HepG2 (cell line): ENCODE data around the gene DBNDD2. TPM values are rescaled to one million over a fixed set of nuclear protein-coding genes. Genes with fewer than 3 reads are reported as not detected.

Experiments used
- BRCA1 ChIP-seq: sonication (generic); formaldehyde crosslinking; IDR thresholded peaks from 2 replicates; pipeline ENCODE4 v1.4.0; 2020; ENCODE audit warnings: missing genetic modification reagents
- CERS6 ChIP-seq: sonication (generic); formaldehyde crosslinking; IDR thresholded peaks from 2 replicates; pipeline ENCODE4 v1.5.0; 2020; ENCODE audit warnings: missing genetic modification reagents
- FLYWCH1 ChIP-seq: sonication (generic); formaldehyde crosslinking; IDR thresholded peaks from 2 replicates; pipeline ENCODE4 v1.8.1; 2023; ENCODE audit warnings: mild to moderate bottlenecking, missing genetic modification reagents
- GPN1 ChIP-seq: sonication (generic); formaldehyde crosslinking; IDR thresholded peaks from 2 replicates; pipeline ENCODE4 v1.5.1; 2020; ENCODE audit warnings: missing genetic modification reagents, borderline replicate concordance
- MLXIP ChIP-seq: sonication (generic); formaldehyde crosslinking; IDR thresholded peaks from 2 replicates; pipeline ENCODE4 v1.9.0; 2021; ENCODE audit warnings: missing genetic modification reagents, borderline replicate concordance
- PHB2 ChIP-seq: fragments of 450-650 bp; IDR thresholded peaks from 2 replicates; pipeline ENCODE4 v1.6.1; 2018; ENCODE audit not compliant: partially characterized antibody
- TBX3 ChIP-seq: fragments of 450-650 bp; IDR thresholded peaks from 2 replicates; pipeline ENCODE4 v1.6.1; 2017; ENCODE audit warnings: antibody characterized with exemption, mild to moderate bottlenecking, inconsistent platforms, borderline replicate concordance
- TOPORS ChIP-seq: sonication (generic); formaldehyde crosslinking; IDR thresholded peaks from 2 replicates; pipeline ENCODE4 v1.8.0; 2023; ENCODE audit warnings: mild to moderate bottlenecking, missing genetic modification reagents
- ZNF234 ChIP-seq: sonication (generic); formaldehyde crosslinking; conservative IDR thresholded peaks from 2 replicates; pipeline ENCODE4 v1.5.1; 2020; ENCODE audit warnings: mild to moderate bottlenecking, missing genetic modification reagents
- ZNF543 ChIP-seq: sonication (generic); formaldehyde crosslinking; IDR thresholded peaks from 2 replicates; pipeline ENCODE4 v1.4.0; 2020; ENCODE audit warnings: mild to moderate bottlenecking, missing genetic modification reagents
- ZNF552 ChIP-seq: sonication (generic); formaldehyde crosslinking; IDR thresholded peaks from 2 replicates; pipeline ENCODE4 v1.9.0; 2022; ENCODE audit warnings: missing genetic modification reagents, mild to moderate bottlenecking, borderline replicate concordance
- ZNF563 ChIP-seq: sonication (generic); formaldehyde crosslinking; IDR thresholded peaks from 2 replicates; pipeline ENCODE4 v1.8.0; 2022; ENCODE audit warnings: mild to moderate bottlenecking, moderate library complexity, missing genetic modification reagents
- ZNF652 ChIP-seq: IDR thresholded peaks from 2 replicates; pipeline ENCODE4 v1.6.1; 2016; ENCODE audit warnings: low read depth, borderline replicate concordance
- ZNF75D ChIP-seq: sonication (generic); formaldehyde crosslinking; IDR thresholded peaks from 2 replicates; pipeline ENCODE4 v1.8.1; 2023; ENCODE audit warnings: missing genetic modification reagents, mild to moderate bottlenecking, borderline replicate concordance
- ZZZ3 ChIP-seq: sonication (generic); formaldehyde crosslinking; IDR thresholded peaks from 2 replicates; pipeline ENCODE4 v1.4.0; 2020; ENCODE audit warnings: missing genetic modification reagents, mild to moderate bottlenecking, borderline replicate concordance
- polyA plus RNA-seq, 8 experiments: library from polyadenylated mRNA; depleted of rRNA in 3 of 8; stranded (reverse) in 7 of 8; unstranded in 1 of 8; fragments of >200 nt; fragmentation: Illumina TruSeq in 4 of 8; extraction: Trizol in 4 of 8; gene quantifications; 2 replicates each; pipeline versions ENCODE4 v1.2.1 to v1.2.3, GENCODE V29; 2011 to 2016; ENCODE audit warnings: low read depth in 4 of 8, missing spikeins in 1 of 8, mixed read lengths in 1 of 8; ENCODE audit not compliant: insufficient read depth in 1 of 8
- total RNA-seq, 5 experiments: library from RNA; depleted of rRNA; stranded (reverse); fragments of >200 nt; fragmentation: Illumina TruSeq; extraction: Trizol; gene quantifications; 2 replicates each; pipeline ENCODE4 v1.2.3, GENCODE V29; 2016; ENCODE audit warnings: low read depth in 1 of 5
- TF ChIP-seq, protein P1 (sequence below): sonication (generic); formaldehyde crosslinking; IDR thresholded peaks from 2 replicates; pipeline ENCODE4 v1.4.0; 2020; ENCODE audit warnings: mild to moderate bottlenecking, missing genetic modification reagents
- TF ChIP-seq, protein P2 (sequence below): sonication (generic); formaldehyde crosslinking; IDR thresholded peaks from 2 replicates; pipeline ENCODE4 v1.5.0; 2020; ENCODE audit warnings: missing genetic modification reagents

The DBNDD2 gene
- total and polyA plus RNA-seq, 2 of the 13 experiments (the other 11 are each of a cell fraction or from before 2014, with no cell fraction given) = 16.7 to 47.6 TPM

DNA sequence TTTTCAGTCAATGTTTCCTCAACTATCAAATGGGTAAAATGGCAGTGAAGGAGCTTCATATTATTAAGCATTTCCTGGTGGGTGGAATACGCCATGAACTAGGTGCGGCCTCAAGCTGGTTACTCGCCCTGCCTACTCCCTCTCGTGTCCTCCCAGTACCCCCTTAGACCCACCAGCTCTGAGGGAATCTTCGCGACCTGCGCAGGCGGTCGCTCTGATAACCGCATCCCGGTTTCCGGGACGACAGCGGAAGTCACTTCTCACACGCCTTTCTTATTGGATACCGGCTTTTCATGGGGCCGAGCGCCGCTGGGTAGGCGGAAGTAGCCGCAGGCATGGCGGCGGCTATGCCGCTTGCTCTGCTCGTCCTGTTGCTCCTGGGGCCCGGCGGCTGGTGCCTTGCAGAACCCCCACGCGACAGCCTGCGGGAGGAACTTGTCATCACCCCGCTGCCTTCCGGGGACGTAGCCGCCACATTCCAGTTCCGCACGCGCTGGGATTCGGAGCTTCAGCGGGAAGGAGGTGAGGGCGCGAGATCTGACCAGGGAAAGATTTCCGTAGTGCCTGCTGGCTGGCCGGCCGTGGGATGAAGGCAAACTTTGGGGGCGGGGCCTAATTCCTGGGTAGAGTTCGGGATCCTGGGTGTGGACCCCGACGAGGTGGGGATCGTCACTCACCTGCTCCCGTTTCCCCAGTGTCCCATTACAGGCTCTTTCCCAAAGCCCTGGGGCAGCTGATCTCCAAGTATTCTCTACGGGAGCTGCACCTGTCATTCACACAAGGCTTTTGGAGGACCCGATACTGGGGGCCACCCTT, 7.9 kb downstream of the DBNDD2 start, which contains the start of gene PIGT (continued):
- TF ChIP-seq, protein P1, sequence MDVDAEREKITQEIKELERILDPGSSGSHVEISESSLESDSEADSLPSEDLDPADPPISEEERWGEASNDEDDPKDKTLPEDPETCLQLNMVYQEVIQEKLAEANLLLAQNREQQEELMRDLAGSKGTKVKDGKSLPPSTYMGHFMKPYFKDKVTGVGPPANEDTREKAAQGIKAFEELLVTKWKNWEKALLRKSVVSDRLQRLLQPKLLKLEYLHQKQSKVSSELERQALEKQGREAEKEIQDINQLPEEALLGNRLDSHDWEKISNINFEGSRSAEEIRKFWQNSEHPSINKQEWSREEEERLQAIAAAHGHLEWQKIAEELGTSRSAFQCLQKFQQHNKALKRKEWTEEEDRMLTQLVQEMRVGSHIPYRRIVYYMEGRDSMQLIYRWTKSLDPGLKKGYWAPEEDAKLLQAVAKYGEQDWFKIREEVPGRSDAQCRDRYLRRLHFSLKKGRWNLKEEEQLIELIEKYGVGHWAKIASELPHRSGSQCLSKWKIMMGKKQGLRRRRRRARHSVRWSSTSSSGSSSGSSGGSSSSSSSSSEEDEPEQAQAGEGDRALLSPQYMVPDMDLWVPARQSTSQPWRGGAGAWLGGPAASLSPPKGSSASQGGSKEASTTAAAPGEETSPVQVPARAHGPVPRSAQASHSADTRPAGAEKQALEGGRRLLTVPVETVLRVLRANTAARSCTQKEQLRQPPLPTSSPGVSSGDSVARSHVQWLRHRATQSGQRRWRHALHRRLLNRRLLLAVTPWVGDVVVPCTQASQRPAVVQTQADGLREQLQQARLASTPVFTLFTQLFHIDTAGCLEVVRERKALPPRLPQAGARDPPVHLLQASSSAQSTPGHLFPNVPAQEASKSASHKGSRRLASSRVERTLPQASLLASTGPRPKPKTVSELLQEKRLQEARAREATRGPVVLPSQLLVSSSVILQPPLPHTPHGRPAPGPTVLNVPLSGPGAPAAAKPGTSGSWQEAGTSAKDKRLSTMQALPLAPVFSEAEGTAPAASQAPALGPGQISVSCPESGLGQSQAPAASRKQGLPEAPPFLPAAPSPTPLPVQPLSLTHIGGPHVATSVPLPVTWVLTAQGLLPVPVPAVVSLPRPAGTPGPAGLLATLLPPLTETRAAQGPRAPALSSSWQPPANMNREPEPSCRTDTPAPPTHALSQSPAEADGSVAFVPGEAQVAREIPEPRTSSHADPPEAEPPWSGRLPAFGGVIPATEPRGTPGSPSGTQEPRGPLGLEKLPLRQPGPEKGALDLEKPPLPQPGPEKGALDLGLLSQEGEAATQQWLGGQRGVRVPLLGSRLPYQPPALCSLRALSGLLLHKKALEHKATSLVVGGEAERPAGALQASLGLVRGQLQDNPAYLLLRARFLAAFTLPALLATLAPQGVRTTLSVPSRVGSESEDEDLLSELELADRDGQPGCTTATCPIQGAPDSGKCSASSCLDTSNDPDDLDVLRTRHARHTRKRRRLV (CRISPR knock-in tag) = no peak
- TF ChIP-seq CERS6 (CRISPR knock-in tag) (peak; percentile 51; the same call in 1 of the 2 replicates), ZNF652 (CRISPR knock-in tag) (no peak), TOPORS (CRISPR knock-in tag) (no peak), ZNF75D (no peak), ZNF563 (CRISPR knock-in tag) (peak; percentile 92; the same call in 1 of the 2 replicates), GPN1 (CRISPR knock-in tag) (peak; percentile 26), PHB2 (no peak), ZNF234 (CRISPR knock-in tag) (no peak), FLYWCH1 (CRISPR knock-in tag) (no peak), BRCA1 (CRISPR knock-in tag) (peak; percentile 92; the same call in 1 of the 2 replicates), TBX3 (peak; percentile 17; the same call in 1 of the 2 replicates), ZNF543 (peak; percentile 76), MLXIP (peak; percentile 75; the same call in 1 of the 2 replicates), ZNF552 (CRISPR knock-in tag) (no peak), ZZZ3 (CRISPR knock-in tag) (peak; percentile 18; the same call in 1 of the 2 replicates)
- TF ChIP-seq, protein P2, sequence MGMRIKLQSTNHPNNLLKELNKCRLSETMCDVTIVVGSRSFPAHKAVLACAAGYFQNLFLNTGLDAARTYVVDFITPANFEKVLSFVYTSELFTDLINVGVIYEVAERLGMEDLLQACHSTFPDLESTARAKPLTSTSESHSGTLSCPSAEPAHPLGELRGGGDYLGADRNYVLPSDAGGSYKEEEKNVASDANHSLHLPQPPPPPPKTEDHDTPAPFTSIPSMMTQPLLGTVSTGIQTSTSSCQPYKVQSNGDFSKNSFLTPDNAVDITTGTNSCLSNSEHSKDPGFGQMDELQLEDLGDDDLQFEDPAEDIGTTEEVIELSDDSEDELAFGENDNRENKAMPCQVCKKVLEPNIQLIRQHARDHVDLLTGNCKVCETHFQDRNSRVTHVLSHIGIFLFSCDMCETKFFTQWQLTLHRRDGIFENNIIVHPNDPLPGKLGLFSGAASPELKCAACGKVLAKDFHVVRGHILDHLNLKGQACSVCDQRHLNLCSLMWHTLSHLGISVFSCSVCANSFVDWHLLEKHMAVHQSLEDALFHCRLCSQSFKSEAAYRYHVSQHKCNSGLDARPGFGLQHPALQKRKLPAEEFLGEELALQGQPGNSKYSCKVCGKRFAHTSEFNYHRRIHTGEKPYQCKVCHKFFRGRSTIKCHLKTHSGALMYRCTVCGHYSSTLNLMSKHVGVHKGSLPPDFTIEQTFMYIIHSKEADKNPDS (CRISPR knock-in tag) = peak; percentile 91
